Measurements from ENCODE around the gene ZCCHC2.

ZCCHC2 gene

DNA sequence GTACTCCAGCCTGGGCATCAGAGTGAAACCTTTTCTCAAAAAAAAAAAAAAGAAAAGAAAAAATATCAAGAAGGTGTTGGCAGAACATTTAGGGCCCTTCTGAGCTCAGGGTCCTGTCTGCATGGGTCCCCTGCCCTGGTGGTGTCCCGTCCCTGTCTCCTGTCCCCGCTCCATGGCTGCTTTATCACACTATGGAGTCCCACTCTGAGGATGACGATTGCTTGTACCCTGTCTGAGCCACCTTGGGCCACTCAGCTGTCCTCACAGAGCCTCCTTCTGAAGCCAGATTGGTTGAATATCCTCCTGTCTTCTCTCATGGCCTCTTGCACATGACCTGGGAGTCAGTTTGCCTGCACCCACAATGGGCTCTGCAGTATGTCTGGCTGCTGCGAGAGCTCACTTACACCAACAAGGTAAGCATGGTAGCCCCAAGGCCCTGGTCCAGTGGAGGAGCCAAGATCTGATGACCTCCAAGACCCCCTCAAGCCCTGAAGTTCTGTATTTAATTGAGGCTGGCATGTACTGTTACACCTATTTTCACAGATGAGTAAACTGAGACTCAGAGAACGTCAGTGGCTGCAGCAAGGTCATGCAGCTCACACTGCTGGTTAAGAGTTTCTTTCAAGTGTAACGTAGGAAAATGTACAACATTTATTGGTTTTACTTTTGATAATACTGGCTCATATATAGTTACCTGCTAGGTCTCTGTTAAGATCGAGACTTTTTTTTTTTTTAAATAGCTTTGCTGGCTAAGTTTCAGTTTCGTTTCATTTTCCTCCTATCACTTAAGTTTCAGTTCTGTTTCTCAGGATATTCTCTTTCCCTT lies 16.9 kb upstream of the ZCCHC2 start:
- Histone ChIP-seq H3K9me3 (replicated peaks in 1 of 2; ENCODE audit: control insufficient read depth in 2 of 2, insufficient read depth in 1 of 2, low read depth in 1 of 2, low read length in 2 of 2) (no peaks in the 10 kb centered on the region), H2BK15ac (ENCODE audit: low read length) (no peak overlapping the region), H3K4ac (ENCODE audit: low read length) (no peak overlapping the region), H3K4me2 (ENCODE audit: insufficient read depth, low read length, poor library complexity, severe bottlenecking) (no peak overlapping the region), H4K91ac (ENCODE audit: low read depth, low read length, poor library complexity) (no peak overlapping the region), H3K14ac (ENCODE audit: low read length) (no peak overlapping the region), H2AK5ac (ENCODE audit: low read depth, low read length) (no peak overlapping the region), H3K27me3 (ENCODE audit: control insufficient read depth in 3 of 3, insufficient read depth in 3 of 3, low read depth in 1 of 3, low read length in 3 of 3) (no peaks in the 10 kb centered on the region), H3K79me1 (ENCODE audit: low read depth, low read length) (no peaks in the 10 kb centered on the region), H3K4me3 (ENCODE audit: low read length in 2 of 2) (no peak overlapping the region), H2BK120ac (ENCODE audit: low read depth, low read length) (no peak overlapping the region), H3K4me1 (ENCODE audit: control insufficient read depth in 2 of 2, insufficient read depth in 1 of 2, low read depth in 1 of 2, low read length in 2 of 2) (no peaks in the 10 kb centered on the region), H3K18ac (ENCODE audit: low read length) (no peak overlapping the region), H3K27ac (replicated peaks; ENCODE audit: low read length) (no peak overlapping the region), H2AFZ (ENCODE audit: low read length) (peak overlapping the region; percentile 5), H2BK12ac (ENCODE audit: low read length) (no peak overlapping the region), H3K9ac (ENCODE audit: low read depth, low read length, poor library complexity) (no peak overlapping the region), H3K23ac (ENCODE audit: low read depth, low read length, poor library complexity) (no peak overlapping the region), H2BK5ac (ENCODE audit: low read length) (no peak overlapping the region), H4K8ac (ENCODE audit: low read depth, low read length) (no peak overlapping the region), H3K36me3 (replicated peaks in 1 of 2; ENCODE audit: control insufficient read depth in 2 of 2, insufficient read depth in 2 of 2, low read length in 2 of 2) (no peaks in the 10 kb centered on the region)
- no CpG with 5 or more reads among the region's 8 CpGs for WGBS, 2 donors (ENCODE audit: extremely low coverage in 2 of 2, insufficient read length in 2 of 2, insufficient replicate concordance in 1 of 2)
- DNase-seq (ENCODE audit: low spot score), result no peak

DNA sequence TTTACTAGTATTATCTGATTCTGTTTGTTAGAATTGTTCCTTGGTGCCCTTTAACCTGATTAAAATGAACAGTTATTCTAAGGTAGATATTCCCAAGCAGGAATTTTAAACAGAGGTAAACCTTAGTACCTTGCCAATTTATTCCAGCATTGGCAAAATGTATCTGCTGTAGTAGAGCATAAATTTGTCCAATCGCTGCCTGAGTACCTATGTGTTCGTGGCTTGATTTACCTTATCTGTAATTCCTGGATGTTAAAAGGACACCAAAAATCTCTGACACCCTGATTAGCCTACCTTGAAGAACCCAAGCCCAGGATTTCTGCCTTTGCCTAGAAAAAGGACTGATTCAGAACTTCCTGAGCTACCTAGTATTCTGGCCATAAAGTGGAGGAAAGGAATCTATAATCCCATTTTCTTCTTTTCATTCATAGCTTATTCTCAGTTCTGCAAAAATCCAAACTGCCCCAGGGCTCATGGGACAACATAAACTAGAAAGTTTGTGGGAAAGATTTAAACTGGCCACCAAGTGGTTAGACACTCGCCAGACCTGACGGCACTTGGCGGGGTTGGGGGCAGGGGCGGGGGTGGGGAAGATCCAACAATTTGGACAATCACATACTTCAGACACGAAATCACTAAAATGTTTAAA lies 16.2 kb upstream of the ZCCHC2 start:
- Histone ChIP-seq H2BK120ac (ENCODE audit: low read depth, low read length) (no peak overlapping the region), H2AFZ (ENCODE audit: low read length) (peak overlapping the region; percentile 5), H2BK12ac (ENCODE audit: low read length) (no peak overlapping the region), H3K9me3 (replicated peaks in 1 of 2; ENCODE audit: control insufficient read depth in 2 of 2, insufficient read depth in 1 of 2, low read depth in 1 of 2, low read length in 2 of 2) (peaks cover 0 to 2% of the 10 kb centered on the region in 2 donors), H3K9ac (ENCODE audit: low read depth, low read length, poor library complexity) (no peak overlapping the region), H3K18ac (ENCODE audit: low read length) (no peak overlapping the region), H3K4me3 (ENCODE audit: low read length in 2 of 2) (no peak overlapping the region), H2BK15ac (ENCODE audit: low read length) (no peak overlapping the region), H3K79me1 (ENCODE audit: low read depth, low read length) (no peaks in the 10 kb centered on the region), H4K91ac (ENCODE audit: low read depth, low read length, poor library complexity) (no peak overlapping the region), H3K4ac (ENCODE audit: low read length) (no peak overlapping the region), H3K4me1 (ENCODE audit: control insufficient read depth in 2 of 2, insufficient read depth in 1 of 2, low read depth in 1 of 2, low read length in 2 of 2) (no peaks in the 10 kb centered on the region), H3K36me3 (replicated peaks in 1 of 2; ENCODE audit: control insufficient read depth in 2 of 2, insufficient read depth in 2 of 2, low read length in 2 of 2) (no peaks in the 10 kb centered on the region), H3K27me3 (ENCODE audit: control insufficient read depth in 3 of 3, insufficient read depth in 3 of 3, low read depth in 1 of 3, low read length in 3 of 3) (no peaks in the 10 kb centered on the region), H3K23ac (ENCODE audit: low read depth, low read length, poor library complexity) (no peak overlapping the region), H4K8ac (ENCODE audit: low read depth, low read length) (no peak overlapping the region), H3K4me2 (ENCODE audit: insufficient read depth, low read length, poor library complexity, severe bottlenecking) (no peak overlapping the region), H3K14ac (ENCODE audit: low read length) (no peak overlapping the region), H3K27ac (replicated peaks; ENCODE audit: low read length) (no peak overlapping the region), H2AK5ac (ENCODE audit: low read depth, low read length) (no peak overlapping the region), H2BK5ac (ENCODE audit: low read length) (no peak overlapping the region)
- WGBS, 2 donors (ENCODE audit: extremely low coverage in 2 of 2, insufficient read length in 2 of 2, insufficient replicate concordance in 1 of 2), result no CpG with 5 or more reads among the region's 7 CpGs
- DNase-seq (ENCODE audit: low spot score), result no peak

DNA sequence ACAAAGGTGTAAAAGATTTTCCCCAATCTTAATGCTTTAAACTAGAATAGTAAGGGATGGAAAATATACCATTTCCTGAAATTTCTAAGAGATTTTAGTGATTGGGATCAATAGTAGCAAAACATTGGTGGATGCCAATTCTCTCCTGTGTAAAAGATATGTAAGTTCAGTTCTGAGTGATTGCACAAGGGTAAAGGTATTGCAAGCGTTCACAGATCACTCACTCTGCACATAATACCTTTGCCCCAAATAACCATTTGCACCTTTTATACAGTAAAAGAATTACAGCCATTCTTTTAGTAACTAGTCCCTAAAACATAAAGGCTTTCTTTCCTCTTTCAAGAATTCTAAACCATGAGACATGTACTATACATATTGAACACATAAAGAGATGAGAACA lies 13.0 kb upstream of the ZCCHC2 start:
- WGBS, 2 donors (ENCODE audit: extremely low coverage in 2 of 2, insufficient read length in 2 of 2, insufficient replicate concordance in 1 of 2), result no CpG with 5 or more reads among the region's 1 CpG
- H2AFZ ChIP-seq (ENCODE audit: low read length), result no peak overlapping the region

DNA sequence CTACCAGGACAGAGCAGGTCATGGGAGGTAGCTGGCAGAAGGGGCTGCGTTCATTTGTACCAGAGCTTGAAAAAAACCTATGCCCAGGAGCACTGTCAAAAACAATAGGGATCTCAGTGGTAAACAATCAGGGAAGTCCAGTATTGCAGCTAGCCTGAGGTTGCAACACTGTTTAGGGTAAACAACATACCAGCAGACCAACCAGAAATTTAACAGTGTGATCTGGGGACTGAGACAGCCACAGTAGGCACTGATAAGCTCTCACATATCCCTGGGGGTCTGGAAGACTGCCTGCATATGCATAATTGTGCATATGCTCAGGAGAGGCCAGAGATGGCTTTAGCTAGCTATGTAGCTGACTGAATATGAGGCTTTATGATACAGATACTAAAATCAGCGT lies 12.0 kb upstream of the ZCCHC2 start:
- Histone ChIP-seq H3K23ac (ENCODE audit: low read depth, low read length, poor library complexity) (no peak overlapping the region), H3K27me3 (ENCODE audit: control insufficient read depth in 3 of 3, insufficient read depth in 3 of 3, low read depth in 1 of 3, low read length in 3 of 3) (no peaks in the 10 kb centered on the region), H3K9ac (ENCODE audit: low read depth, low read length, poor library complexity) (no peak overlapping the region), H4K91ac (ENCODE audit: low read depth, low read length, poor library complexity) (no peak overlapping the region), H3K9me3 (replicated peaks in 1 of 2; ENCODE audit: control insufficient read depth in 2 of 2, insufficient read depth in 1 of 2, low read depth in 1 of 2, low read length in 2 of 2) (peaks cover 0 to 6% of the 10 kb centered on the region in 2 donors), H2BK12ac (ENCODE audit: low read length) (no peak overlapping the region), H3K4me3 (ENCODE audit: low read length in 2 of 2) (no peak overlapping the region), H3K4me2 (ENCODE audit: insufficient read depth, low read length, poor library complexity, severe bottlenecking) (no peak overlapping the region), H3K18ac (ENCODE audit: low read length) (no peak overlapping the region), H3K14ac (ENCODE audit: low read length) (no peak overlapping the region), H2AFZ (ENCODE audit: low read length) (no peak overlapping the region), H3K79me1 (ENCODE audit: low read depth, low read length) (no peaks in the 10 kb centered on the region), H3K36me3 (replicated peaks in 1 of 2; ENCODE audit: control insufficient read depth in 2 of 2, insufficient read depth in 2 of 2, low read length in 2 of 2) (no peaks in the 10 kb centered on the region), H2BK15ac (ENCODE audit: low read length) (no peak overlapping the region), H3K27ac (replicated peaks; ENCODE audit: low read length) (no peak overlapping the region), H4K8ac (ENCODE audit: low read depth, low read length) (no peak overlapping the region), H3K4me1 (ENCODE audit: control insufficient read depth in 2 of 2, insufficient read depth in 1 of 2, low read depth in 1 of 2, low read length in 2 of 2) (no peaks in the 10 kb centered on the region), H2BK5ac (ENCODE audit: low read length) (no peak overlapping the region), H2BK120ac (ENCODE audit: low read depth, low read length) (no peak overlapping the region), H2AK5ac (ENCODE audit: low read depth, low read length) (no peak overlapping the region), H3K4ac (ENCODE audit: low read length) (no peak overlapping the region)
- no peak for DNase-seq (ENCODE audit: low spot score)
- no CpG with 5 or more reads among the region's 2 CpGs for WGBS, 2 donors (ENCODE audit: extremely low coverage in 2 of 2, insufficient read length in 2 of 2, insufficient replicate concordance in 1 of 2)

More for the DNA sequence above, 13.0 kb upstream of the ZCCHC2 start:
- Histone ChIP-seq H3K27ac (replicated peaks; ENCODE audit: low read length) (no peak overlapping the region), H3K79me1 (ENCODE audit: low read depth, low read length) (no peaks in the 10 kb centered on the region), H3K36me3 (replicated peaks in 1 of 2; ENCODE audit: control insufficient read depth in 2 of 2, insufficient read depth in 2 of 2, low read length in 2 of 2) (no peaks in the 10 kb centered on the region), H3K4ac (ENCODE audit: low read length) (no peak overlapping the region), H2BK5ac (ENCODE audit: low read length) (no peak overlapping the region), H3K4me2 (ENCODE audit: insufficient read depth, low read length, poor library complexity, severe bottlenecking) (no peak overlapping the region), H4K91ac (ENCODE audit: low read depth, low read length, poor library complexity) (no peak overlapping the region), H3K18ac (ENCODE audit: low read length) (no peak overlapping the region), H3K27me3 (ENCODE audit: control insufficient read depth in 3 of 3, insufficient read depth in 3 of 3, low read depth in 1 of 3, low read length in 3 of 3) (no peaks in the 10 kb centered on the region), H2BK15ac (ENCODE audit: low read length) (no peak overlapping the region), H3K14ac (ENCODE audit: low read length) (no peak overlapping the region), H3K4me3 (ENCODE audit: low read length in 2 of 2) (no peak overlapping the region), H2AK5ac (ENCODE audit: low read depth, low read length) (no peak overlapping the region), H3K4me1 (ENCODE audit: control insufficient read depth in 2 of 2, insufficient read depth in 1 of 2, low read depth in 1 of 2, low read length in 2 of 2) (no peaks in the 10 kb centered on the region), H2BK12ac (ENCODE audit: low read length) (no peak overlapping the region), H3K9me3 (replicated peaks in 1 of 2; ENCODE audit: control insufficient read depth in 2 of 2, insufficient read depth in 1 of 2, low read depth in 1 of 2, low read length in 2 of 2) (peaks cover 0 to 6% of the 10 kb centered on the region in 2 donors), H3K9ac (ENCODE audit: low read depth, low read length, poor library complexity) (no peak overlapping the region), H3K23ac (ENCODE audit: low read depth, low read length, poor library complexity) (no peak overlapping the region), H2BK120ac (ENCODE audit: low read depth, low read length) (no peak overlapping the region), H4K8ac (ENCODE audit: low read depth, low read length) (no peak overlapping the region)
- no peak for DNase-seq (ENCODE audit: low spot score)

All from neuronal stem cell (in vitro differentiated cells).